GM18499 (cell line): Measurements from ENCODE around the gene EDRF1.
"Not testable (repeated sequence)": the region's sequence is repeated elsewhere in the genome, so short reads cannot be mapped to it uniquely, and the experiment has no call there.

Source experiments
- ATAC-seq: cut with Tn5 transposase; IDR thresholded peaks from one replicate; pipeline ENCODE4 v1.9.1; 2021; ENCODE audit warnings: moderate number of reproducible peaks; ENCODE audit not compliant: insufficient read depth, unreplicated experiment

Gene EDRF1, protein sequence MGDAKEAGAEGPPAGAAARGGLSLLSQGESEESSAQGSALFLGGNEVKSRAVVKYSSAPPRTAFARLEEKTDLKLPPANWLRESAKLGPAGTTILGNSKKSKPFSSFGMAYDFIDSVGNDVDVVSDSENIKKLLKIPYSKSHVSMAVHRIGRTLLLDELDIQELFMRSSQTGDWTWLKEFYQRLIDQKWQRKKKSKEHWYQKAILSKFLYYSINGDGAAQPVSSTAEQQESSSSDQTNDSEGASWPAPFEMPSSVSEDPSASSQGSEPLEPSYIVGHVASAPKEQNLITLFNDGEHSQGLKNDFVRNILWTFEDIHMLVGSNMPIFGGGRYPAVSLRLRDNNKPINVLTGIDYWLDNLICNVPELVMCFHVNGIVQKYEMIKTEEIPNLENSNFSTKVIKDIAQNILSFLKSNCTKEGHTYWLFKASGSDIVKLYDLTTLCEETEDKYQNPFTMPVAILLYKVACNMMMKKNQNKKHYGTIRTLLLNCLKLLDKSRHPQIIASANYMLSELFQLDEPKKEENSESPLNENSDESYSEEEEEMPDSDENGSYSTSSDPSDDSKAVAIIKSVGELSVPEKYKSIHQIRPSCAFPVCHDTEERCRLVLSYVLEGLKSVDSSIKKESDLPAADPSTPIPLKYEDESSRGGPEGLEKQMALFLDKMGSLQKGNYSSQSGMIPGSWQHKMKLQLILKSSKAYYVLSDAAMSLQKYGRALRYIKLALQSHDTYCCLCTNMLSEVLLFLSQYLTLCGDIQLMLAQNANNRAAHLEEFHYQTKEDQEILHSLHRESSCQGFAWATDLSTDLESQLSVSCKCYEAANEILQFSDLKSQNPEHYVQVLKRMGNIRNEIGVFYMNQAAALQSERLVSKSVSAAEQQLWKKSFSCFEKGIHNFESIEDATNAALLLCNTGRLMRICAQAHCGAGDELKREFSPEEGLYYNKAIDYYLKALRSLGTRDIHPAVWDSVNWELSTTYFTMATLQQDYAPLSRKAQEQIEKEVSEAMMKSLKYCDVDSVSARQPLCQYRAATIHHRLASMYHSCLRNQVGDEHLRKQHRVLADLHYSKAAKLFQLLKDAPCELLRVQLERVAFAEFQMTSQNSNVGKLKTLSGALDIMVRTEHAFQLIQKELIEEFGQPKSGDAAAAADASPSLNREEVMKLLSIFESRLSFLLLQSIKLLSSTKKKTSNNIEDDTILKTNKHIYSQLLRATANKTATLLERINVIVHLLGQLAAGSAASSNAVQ

DNA sequence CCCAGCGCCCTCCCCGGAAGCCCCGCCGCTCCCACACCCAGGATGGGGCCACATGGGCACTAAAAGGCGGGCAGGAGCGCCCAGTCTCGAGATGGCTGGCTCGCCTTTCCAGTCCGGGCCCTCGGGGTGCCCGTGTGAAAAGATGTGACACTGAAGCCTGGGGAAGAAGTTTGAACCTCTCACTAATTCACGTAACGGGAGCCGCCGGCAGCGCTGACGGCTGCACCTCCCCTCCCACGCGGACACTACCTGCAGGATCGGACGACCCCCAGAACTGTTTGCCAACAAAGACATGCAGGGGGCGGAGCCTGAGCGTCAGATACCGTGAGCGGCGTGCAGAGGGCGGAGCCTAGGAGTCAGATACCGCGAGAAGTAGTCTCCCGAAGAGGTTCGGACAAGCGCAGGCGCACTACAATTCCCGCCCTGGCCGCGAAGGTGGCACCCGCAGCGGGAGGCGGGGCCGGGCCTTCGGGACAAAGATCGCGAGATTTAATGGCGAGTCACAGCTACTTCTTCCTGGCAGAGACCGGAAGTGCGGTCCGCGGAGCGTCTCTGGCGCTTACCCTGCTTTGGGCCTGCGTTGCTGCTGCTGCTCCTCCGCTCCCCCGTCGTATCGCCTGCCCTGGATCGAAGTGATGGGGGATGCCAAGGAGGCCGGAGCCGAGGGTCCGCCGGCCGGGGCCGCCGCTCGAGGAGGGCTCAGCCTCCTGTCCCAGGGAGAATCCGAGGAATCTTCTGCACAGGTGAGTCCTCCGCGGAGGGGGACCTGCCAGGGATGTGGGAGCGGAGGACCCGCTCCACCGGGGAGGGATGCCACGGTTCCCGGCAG is at the start of gene EDRF1:
Gene EDRF1, plus strand, starts transcription at position 537 of the 829 bp plus-strand sequence. Its CDS starts 99 bp downstream, at position 636.
- peak; percentile 93 for ATAC-seq

DNA sequence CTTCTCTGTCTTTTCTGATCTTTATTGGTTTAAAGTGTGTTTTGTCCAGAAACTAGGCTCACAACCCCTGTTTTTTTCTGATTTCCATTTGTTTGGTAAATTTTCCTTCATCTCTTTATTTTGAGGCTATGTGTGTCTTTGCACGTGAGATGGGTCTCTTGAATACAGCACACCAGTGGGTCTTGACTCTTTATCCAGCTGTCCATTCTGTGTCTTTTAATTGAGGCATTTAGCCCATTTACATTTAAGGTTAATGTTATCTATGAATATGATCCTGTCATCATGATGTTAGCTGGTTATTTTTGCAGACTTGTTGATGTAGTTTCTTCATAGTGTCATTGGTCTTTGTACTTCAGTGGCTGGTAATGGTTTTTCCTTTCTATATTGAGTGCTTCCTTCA is 46.6 kb upstream of the EDRF1 start:
- ATAC-seq, result no peak

DNA sequence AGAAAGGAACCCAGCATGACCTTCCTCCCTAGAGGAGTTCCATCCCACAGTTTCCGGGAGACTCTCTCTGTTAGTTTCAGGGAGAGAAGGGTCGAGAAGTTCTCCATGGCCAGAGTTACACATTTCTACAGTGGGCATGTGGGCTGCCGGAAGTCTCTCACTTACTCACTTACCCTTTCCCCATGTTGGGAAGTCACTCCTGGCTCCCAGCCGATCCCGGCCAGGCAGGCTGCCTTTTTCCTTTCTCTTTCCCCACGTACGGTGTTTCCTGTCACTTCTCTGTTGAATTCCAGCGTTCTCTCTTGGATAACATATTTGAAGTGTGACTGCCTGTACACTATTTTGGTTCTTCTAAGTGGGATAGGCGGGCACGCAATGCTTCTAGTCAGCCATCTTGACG is 40.1 kb upstream of the EDRF1 start:
- ATAC-seq, result no peak

DNA sequence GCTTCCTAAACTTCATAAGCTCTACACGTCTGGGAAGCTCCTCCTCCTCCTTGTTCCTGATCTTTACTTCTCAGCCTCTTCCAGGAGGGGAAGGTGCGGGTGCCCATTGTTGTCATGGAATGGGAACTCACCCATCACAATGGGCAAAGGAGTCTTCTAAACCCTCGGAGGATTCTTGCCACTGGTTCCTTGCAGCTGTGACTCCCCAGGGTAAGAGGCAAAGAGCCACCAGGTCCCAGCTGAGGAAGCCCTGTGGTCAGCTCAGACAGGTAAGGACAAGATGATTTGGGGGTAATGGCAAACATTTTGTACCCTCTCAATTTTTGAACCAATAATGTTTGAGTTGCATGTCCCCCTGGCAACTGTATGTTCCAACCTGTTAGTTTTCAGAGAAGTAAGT is 36.4 kb upstream of the EDRF1 start, which contains the start of gene TEX36:
Gene TEX36, minus strand, starts transcription at position 101 of the 400 bp plus-strand sequence. CDS start 174 bp downstream, outside the sequence.
- no peak for ATAC-seq

DNA sequence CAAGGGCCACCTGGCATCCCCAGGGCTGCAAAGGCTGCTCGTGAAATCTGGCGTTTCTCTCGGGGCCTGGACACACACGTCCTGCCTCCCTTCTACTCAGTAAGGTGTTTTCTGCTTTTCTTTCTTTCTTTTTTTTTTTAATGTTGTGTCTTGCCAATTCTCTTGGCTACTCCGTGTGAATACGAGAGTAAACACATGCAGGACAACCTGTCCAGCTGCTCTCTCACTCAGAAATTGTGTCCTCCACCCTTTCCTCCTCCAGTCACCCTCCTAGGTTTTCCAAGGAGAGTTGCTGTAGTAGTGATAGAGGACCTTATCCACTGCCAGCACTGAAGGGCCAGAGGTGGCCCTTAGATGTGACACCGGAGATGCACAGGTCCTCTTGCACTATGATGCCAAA is 35.7 kb upstream of the EDRF1 start:
- ATAC-seq, result no peak

DNA sequence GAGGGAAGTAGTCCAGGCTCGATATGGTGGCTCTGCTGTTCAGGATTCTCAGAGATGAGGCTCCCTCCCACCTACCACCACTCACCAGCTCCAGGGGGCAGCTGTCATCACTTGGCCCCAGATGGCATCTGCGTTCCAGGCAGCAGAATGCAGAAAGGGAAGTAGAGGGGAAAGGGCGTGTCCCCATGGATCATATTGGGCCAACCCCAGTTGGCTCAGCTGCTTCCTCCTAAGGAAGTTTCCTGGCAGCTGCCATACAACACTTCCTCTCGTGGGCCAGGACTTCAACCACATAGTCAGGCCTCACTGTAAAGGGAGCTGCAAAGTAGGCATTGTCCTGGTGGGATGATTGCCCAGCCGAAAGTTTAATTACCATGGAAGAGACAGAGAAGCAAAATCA is 34.9 kb upstream of the EDRF1 start:
- ATAC-seq, result no peak

DNA sequence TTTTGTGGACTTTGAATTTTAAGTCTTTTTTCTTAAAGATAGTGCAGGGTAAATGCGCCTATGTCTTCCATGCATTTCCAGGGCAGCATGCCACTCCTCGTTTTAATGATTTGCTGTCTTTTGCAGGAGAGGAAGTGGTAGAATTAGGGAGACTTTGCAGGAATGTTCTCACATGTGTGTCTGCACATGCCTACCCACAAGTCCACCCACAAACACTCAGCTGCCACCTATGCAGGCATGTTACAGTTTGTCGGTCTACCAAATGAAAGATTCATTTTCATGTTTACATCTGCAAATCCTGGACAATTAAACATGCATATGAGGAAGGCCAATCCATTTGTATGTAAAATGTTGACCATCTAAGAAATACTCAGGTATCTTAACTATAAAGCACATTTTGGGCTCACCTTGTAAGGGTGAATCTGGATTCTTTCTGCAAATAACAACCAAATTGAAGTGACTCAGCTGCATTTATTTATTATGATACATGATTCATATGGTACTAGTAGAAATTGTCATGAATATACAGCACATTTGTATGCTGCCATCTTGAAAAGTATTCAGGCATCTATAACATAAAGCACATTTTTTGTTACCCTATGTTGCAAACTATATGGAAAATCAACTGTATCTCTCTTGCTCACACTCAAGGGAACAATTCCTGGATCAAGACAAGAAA is 31.9 kb upstream of the EDRF1 start:
- no peak for ATAC-seq

DNA sequence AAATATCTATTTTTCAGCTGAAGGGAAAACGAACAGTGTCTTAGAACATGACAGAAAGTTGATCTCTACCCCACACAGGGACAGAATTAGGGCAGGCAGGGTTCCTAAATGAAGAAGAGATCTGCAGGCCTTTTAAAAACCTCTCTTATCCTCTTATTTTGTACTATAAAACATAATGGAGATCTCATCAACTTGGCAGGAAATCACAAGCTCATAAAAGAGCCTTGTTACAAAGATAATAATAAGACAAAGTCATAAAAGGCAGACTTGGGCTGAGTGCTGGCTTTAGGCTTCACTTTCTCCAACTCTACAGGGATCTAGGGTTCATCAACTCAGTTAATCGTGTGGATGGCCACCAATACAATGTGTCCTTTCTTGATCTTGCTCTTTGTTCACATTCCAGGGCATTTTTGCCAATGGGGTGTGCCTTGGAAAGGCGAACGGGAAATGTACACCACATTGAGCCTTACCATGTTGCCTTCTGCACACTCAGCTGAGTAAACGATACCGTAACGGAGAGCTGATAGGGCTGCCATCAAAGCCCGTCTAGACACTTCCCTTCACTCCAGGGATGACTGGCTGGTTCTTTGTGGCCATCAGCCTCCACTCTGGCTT is 29.4 kb upstream of the EDRF1 start:
- ATAC-seq, result no peak

DNA sequence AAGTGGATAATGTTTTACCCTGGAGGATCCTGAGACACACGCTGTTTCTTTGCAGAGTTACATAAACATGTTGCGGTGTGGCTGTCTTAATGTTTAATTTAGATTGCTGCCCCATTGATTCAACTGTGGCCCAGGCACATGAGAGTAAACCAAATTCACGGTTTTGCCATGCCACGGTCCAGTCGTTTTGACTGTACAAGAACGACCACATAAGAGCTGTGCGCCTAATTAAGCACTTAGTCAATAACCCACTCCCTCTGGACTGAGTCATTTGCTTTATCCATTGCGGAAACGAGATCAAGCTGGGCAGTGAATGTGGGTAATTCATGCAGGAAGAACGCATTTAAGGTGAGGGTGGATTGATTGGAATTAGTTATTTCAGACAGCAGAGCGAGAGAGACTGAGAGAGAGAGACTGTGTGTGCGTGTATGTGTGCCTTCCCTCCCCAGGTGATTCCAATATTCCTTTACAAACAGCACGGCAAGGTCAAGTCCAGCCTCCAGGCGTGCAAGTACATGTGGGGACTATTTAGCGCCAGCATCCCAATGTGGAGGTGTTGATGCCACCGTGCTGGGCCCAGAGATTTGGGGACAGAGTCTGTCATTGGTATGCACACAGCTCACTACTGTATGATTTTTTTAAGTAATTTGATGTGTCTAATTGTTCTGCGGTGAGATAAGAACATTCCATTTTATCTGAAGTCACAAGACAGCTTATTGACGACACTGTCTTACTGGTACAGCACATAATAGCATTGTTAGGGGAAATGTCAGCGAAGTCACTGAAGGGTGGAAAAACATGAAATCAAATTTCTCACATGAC is 28.1 kb upstream of the EDRF1 start:
- ATAC-seq, result no peak

DNA sequence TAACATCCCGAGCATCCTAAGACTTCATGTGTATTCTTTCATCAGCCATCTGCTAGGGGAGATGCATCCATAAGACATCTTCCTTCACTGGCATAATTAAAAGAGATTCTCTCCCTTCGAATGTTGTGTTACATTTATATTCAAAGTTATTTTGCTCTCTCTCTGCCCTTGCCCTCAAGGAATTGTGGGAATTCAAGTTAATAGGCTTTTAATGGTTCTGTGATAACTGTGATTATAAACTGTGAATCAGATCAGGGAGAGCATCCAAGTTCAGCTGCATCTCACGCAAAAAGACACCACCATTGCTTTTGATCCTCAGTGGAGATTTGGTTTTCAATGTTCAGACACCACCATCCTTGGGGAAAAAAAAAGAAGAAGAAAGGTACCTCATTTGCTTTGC is 27.3 kb upstream of the EDRF1 start:
- ATAC-seq, result no peak

DNA sequence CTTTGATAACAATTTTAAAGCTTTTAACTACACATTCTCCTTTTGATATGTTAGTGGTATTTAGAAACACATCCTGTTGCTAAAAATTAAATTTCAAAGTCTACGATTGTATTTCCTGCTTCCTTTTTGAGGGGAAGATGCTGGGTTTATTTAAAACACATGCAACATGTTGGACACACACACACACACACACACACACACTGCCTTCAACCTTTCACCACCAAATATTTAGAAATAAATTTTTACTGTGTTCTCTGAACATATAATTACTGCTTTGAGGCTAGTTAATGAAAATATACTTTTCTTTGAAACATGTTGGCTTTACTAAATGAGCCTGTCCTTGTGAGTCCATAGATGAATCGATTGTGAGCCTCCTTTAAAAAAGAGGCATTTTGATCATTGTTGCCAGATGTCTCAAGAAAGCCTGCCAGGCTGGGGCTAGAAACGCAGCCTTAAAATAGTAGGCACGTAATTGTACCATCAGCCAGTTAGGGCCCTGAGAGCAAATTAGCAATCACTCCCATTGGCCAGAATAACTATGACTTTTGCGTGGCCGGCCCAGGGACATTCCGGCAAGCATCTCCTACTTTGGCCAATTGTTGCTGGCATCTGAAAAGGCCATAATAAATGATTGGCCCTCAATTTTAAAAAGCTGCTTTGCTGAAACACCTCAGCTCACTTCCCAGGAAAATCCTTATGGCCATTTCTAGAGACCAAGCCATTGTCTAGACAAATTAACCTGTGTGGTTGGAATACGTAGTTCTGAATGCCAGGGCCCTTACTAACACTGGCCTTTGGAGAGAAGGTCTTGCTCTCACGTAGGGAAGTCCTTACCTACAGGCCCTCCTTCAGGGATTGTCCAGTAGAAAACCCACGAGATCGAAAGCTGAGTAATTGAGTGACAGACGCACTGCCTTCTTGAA is 26.6 kb upstream of the EDRF1 start:
- ATAC-seq, result no peak

DNA sequence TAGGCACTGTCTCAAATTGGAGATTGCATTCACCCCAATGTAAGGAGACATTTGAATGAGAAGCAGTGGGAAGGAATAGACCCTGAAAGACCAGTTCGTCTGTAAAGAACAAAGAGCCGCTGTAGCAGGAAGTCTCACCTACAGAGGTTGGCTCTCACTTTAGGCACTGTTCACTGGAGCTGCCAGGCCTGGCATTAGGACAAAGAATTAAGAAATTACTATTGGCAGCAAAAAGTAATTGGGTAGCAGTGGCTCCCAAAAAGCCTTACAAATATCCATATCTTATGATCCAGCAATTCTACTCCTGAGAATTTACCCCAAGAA is 26.0 kb upstream of the EDRF1 start:
- ATAC-seq, result no peak

DNA sequence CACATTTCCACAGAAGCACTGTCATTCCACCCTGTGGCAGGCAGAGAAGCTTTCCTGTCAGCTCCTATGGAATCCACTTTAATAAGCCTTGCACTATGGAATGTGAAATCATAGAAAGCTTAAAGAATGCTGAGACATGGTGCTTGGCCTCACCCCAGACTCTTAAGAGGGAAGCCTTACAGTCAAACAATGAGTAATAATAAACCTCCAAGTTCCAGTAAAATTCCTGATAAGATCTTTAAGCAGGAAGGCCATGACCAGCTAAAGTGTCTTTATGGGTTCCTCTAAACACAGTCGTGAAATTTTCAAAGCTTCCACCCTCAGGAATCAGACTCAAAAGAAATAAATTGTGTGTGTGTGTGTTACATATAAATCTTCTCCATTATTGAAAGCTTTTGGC is 24.6 kb upstream of the EDRF1 start:
- no peak for ATAC-seq

DNA sequence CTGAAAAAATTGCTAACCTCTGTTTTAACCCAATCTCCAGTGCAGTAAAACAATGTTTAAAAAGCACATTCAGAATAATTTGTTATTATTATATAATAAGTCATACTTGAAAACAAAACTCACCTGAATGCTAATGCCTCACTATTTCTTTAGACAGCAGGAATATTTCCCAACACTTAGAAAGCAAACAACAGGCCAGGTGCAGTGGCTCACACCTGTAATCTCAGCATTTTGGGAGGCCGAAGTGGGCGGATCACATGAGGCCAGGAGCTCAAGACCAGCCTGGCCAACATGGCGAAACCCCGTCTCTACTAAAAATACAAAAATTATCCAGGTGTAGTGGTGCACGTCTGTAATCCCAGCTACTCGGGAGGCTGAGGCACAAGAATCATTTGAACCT is 22.6 kb upstream of the EDRF1 start:
- ATAC-seq, result not testable (repeated sequence)

DNA sequence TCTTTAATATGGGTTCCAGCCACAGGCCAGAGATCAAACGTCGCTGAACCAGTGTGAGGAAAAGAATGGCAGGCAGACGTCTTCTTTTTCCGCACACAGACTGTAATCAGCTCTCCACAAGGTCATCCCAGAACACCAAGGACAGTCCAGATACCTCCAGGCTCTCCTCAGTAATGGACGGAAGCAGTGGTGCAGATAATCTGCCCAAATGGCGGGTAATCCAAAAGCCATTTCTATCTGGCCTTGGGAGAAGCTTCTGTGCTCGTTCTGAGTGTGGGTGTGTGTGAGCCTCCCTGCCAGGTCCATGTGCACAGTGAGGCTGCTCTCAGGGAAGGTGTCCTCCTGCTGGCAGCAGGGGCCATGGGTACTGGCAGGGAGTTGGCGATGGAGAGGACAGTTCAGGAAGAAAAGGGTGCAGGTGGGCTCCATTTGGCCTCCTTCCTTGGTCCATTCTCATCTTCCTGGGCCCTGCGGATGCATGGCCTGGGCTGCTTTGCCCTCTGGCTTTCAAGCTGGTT is 21.0 kb upstream of the EDRF1 start:
- ATAC-seq, result no peak

DNA sequence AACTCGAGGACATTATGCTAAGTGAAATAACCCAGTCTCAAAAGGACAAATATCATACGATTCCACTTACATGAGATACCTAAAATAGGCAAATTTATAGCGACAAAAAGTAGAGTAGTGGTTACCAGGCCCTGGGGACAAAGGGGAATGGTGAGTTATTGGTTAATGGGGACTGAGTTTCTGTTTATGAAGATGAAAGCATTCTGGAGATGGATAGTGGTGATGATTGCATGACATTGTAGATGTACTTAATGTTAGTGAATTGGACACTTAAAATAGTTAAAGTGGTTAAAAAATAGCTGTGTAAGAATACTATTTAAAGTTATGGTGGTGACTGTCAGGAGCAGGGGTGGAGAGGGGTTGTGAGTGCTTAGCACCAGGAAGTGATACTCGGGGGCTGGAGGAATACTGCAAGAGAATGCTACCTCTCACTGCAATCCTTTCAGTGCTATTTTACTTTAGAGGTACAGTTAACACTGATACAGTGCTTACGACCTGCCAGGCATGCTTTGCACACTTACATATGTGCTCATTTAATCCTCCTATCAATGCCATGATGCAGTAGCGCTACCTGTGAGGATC is 19.9 kb upstream of the EDRF1 start:
- ATAC-seq, result no peak
